Measurements from ENCODE around the gene SORCS1. TPM values are rescaled to one million over a fixed set of nuclear protein-coding genes. Genes with fewer than 3 reads are reported as not detected.

The SORCS1 gene
- total RNA-seq (not detected), total RNA-seq (0 reads per million in 2 donors)

- DNase-seq: no peak
- Mint-ChIP-seq H3K27me3 (peaks cover 14% of the 10 kb centered on the region), H3K4me1 (no peaks in the 10 kb centered on the region), H3K4me3 (no peak within 1 kb of the TSS), H3K36me3 (ENCODE audit: low read depth) (peaks cover 5% of the 10 kb centered on the region), H3K27ac (no peak within 1 kb of the TSS)
- no peaks in the 10 kb centered on the region for H3K9me3 ChIP-seq (ENCODE audit: control insufficient read depth, low read length, poor library complexity, severe bottlenecking)
- no peak for ATAC-seq
Measured at GRCh38 chr10:107163881-107164861, at the start of gene SORCS1. Gene SORCS1 (minus strand): TSS chr10:107164706.

- ATAC-seq (no peak), DNase-seq (no peak)
- Mint-ChIP-seq H3K4me1 (no peaks in the 10 kb centered on the region), H3K4me3 (no peak overlapping the region), H3K27me3 (no peaks in the 10 kb centered on the region), H3K36me3 (ENCODE audit: low read depth) (no peaks in the 10 kb centered on the region), H3K27ac (no peak overlapping the region)
- no peaks in the 10 kb centered on the region for H3K9me3 ChIP-seq (ENCODE audit: control insufficient read depth, low read length, poor library complexity, severe bottlenecking)
Measured at GRCh38 chr10:107214261-107214660, 49.8 kb upstream of the SORCS1 start.

GRCh38 chr10:107213861-107214260, 49.4 kb upstream of the SORCS1 start:
- no peak overlapping the region for H3K4me3 Mint-ChIP-seq
- ATAC-seq (no peak), DNase-seq (no peak)
- H3K36me3 Mint-ChIP-seq (ENCODE audit: low read depth): no peaks in the 10 kb centered on the region
- no peaks in the 10 kb centered on the region for H3K4me1 Mint-ChIP-seq
- H3K27ac Mint-ChIP-seq: no peak overlapping the region
- no peaks in the 10 kb centered on the region for H3K27me3 Mint-ChIP-seq
- H3K9me3 ChIP-seq (ENCODE audit: control insufficient read depth, low read length, poor library complexity, severe bottlenecking): no peaks in the 10 kb centered on the region

- no peaks in the 10 kb centered on the region for H3K9me3 ChIP-seq (ENCODE audit: control insufficient read depth, low read length, poor library complexity, severe bottlenecking)
- no peak overlapping the region for H3K4me3 Mint-ChIP-seq
- no peak overlapping the region for H3K27ac Mint-ChIP-seq
- H3K27me3 Mint-ChIP-seq: no peaks in the 10 kb centered on the region
- H3K36me3 Mint-ChIP-seq (ENCODE audit: low read depth): no peaks in the 10 kb centered on the region
- DNase-seq (no peak), ATAC-seq (no peak)
- no peaks in the 10 kb centered on the region for H3K4me1 Mint-ChIP-seq
Measured at GRCh38 chr10:107206833-107207232, 42.3 kb upstream of the SORCS1 start.

GRCh38 chr10:107169516-107169915, 5.0 kb upstream of the SORCS1 start:
- H3K9me3 ChIP-seq (ENCODE audit: control insufficient read depth, low read length, poor library complexity, severe bottlenecking): no peaks in the 10 kb centered on the region
- Mint-ChIP-seq H3K27me3 (peaks cover 8% of the 10 kb centered on the region), H3K36me3 (ENCODE audit: low read depth) (peaks cover 5% of the 10 kb centered on the region), H3K4me1 (no peaks in the 10 kb centered on the region), H3K4me3 (no peak overlapping the region), H3K27ac (no peak overlapping the region)
- ATAC-seq: no peak
- no peak for DNase-seq

GRCh38 chr10:107168738-107169137, 4.2 kb upstream of the SORCS1 start:
- Mint-ChIP-seq H3K27ac (no peak overlapping the region), H3K4me1 (no peaks in the 10 kb centered on the region), H3K36me3 (ENCODE audit: low read depth) (peaks cover 5% of the 10 kb centered on the region), H3K4me3 (no peak overlapping the region), H3K27me3 (peaks cover 8% of the 10 kb centered on the region)
- DNase-seq: no peak
- H3K9me3 ChIP-seq (ENCODE audit: control insufficient read depth, low read length, poor library complexity, severe bottlenecking): no peaks in the 10 kb centered on the region
- ATAC-seq: no peak

GRCh38 chr10:107166403-107166802, 1.9 kb upstream of the SORCS1 start:
- DNase-seq (no peak), ATAC-seq (no peak)
- H3K4me1 Mint-ChIP-seq: no peaks in the 10 kb centered on the region
- H3K36me3 Mint-ChIP-seq (ENCODE audit: low read depth): peaks cover 5% of the 10 kb centered on the region
- no peak overlapping the region for H3K27ac Mint-ChIP-seq
- H3K27me3 Mint-ChIP-seq: peaks cover 14% of the 10 kb centered on the region
- no peak overlapping the region for H3K4me3 Mint-ChIP-seq
- no peaks in the 10 kb centered on the region for H3K9me3 ChIP-seq (ENCODE audit: control insufficient read depth, low read length, poor library complexity, severe bottlenecking)

GRCh38 chr10:107164992-107165391, 486 bp upstream of the SORCS1 start:
- no peaks in the 10 kb centered on the region for H3K9me3 ChIP-seq (ENCODE audit: control insufficient read depth, low read length, poor library complexity, severe bottlenecking)
- Mint-ChIP-seq H3K27me3 (peaks cover 14% of the 10 kb centered on the region), H3K4me3 (no peak overlapping the region), H3K27ac (no peak overlapping the region), H3K36me3 (ENCODE audit: low read depth) (peaks cover 5% of the 10 kb centered on the region), H3K4me1 (no peaks in the 10 kb centered on the region)
- no peak for DNase-seq
- ATAC-seq: no peak

GRCh38 chr10:107163076-107163855, 1.2 kb downstream of the SORCS1 start:
- ATAC-seq (no peak), DNase-seq (no peak)
- H3K4me1 Mint-ChIP-seq: no peaks in the 10 kb centered on the region
- no peak overlapping the region for H3K27ac Mint-ChIP-seq
- peaks cover 14% of the 10 kb centered on the region for H3K27me3 Mint-ChIP-seq
- no peaks in the 10 kb centered on the region for H3K9me3 ChIP-seq (ENCODE audit: control insufficient read depth, low read length, poor library complexity, severe bottlenecking)
- peaks cover 5% of the 10 kb centered on the region for H3K36me3 Mint-ChIP-seq (ENCODE audit: low read depth)
- no peak overlapping the region for H3K4me3 Mint-ChIP-seq

GRCh38 chr10:107160866-107161265, 3.6 kb downstream of the SORCS1 start:
- ATAC-seq (no peak), DNase-seq (no peak)
- H3K27ac Mint-ChIP-seq: no peak overlapping the region
- H3K27me3 Mint-ChIP-seq: peaks cover 14% of the 10 kb centered on the region
- H3K4me1 Mint-ChIP-seq: no peaks in the 10 kb centered on the region
- H3K4me3 Mint-ChIP-seq: no peak overlapping the region
- no peaks in the 10 kb centered on the region for H3K9me3 ChIP-seq (ENCODE audit: control insufficient read depth, low read length, poor library complexity, severe bottlenecking)
- peaks cover 5% of the 10 kb centered on the region for H3K36me3 Mint-ChIP-seq (ENCODE audit: low read depth)

- H3K9me3 ChIP-seq (ENCODE audit: control insufficient read depth, low read length, poor library complexity, severe bottlenecking): no peaks in the 10 kb centered on the region
- H3K27me3 Mint-ChIP-seq: peaks cover 6% of the 10 kb centered on the region
- H3K36me3 Mint-ChIP-seq (ENCODE audit: low read depth): peaks cover under 1% of the 10 kb centered on the region
- no peak for ATAC-seq
- DNase-seq: no peak
- H3K4me3 Mint-ChIP-seq: no peak overlapping the region
- H3K4me1 Mint-ChIP-seq: no peaks in the 10 kb centered on the region
- H3K27ac Mint-ChIP-seq: no peak overlapping the region
Measured at GRCh38 chr10:107159871-107160270, 4.6 kb downstream of the SORCS1 start.

GRCh38 chr10:107157071-107157470, 7.4 kb downstream of the SORCS1 start:
- Mint-ChIP-seq H3K4me1 (no peaks in the 10 kb centered on the region), H3K36me3 (ENCODE audit: low read depth) (no peaks in the 10 kb centered on the region), H3K27ac (no peak overlapping the region), H3K27me3 (no peaks in the 10 kb centered on the region), H3K4me3 (no peak overlapping the region)
- no peaks in the 10 kb centered on the region for H3K9me3 ChIP-seq (ENCODE audit: control insufficient read depth, low read length, poor library complexity, severe bottlenecking)
- no peak for DNase-seq
- no peak for ATAC-seq

- no peak for DNase-seq
- Mint-ChIP-seq H3K4me3 (no peak overlapping the region), H3K27me3 (no peaks in the 10 kb centered on the region), H3K4me1 (no peaks in the 10 kb centered on the region), H3K27ac (no peak overlapping the region), H3K36me3 (ENCODE audit: low read depth) (no peaks in the 10 kb centered on the region)
- H3K9me3 ChIP-seq (ENCODE audit: control insufficient read depth, low read length, poor library complexity, severe bottlenecking): no peaks in the 10 kb centered on the region
- no peak for ATAC-seq
Measured at GRCh38 chr10:107152087-107152486, 12.4 kb downstream of the SORCS1 start.
